ENCODE results near the gene DNAH2.
"Not testable (repeated sequence)": the region's sequence is repeated elsewhere in the genome, so short reads cannot be mapped to it uniquely, and the experiment has no call there.

DNAH2 gene

GRCh38 chr17:7807206-7807605, 89.7 kb downstream of the DNAH2 start:
- no peak for TF ChIP-seq CTCF (conservative IDR thresholded peaks at IDR 0.05; ENCODE audit: low read length)
- DNase-seq (ENCODE audit: low read depth), result no peak
- H3K4me3 ChIP-seq (ENCODE audit: low read length), result no peak overlapping the region

- no peak for DNase-seq (ENCODE audit: low read depth)
- no peak for TF ChIP-seq CTCF (conservative IDR thresholded peaks at IDR 0.05; ENCODE audit: low read length)
These were observed 91.7 kb downstream of the DNAH2 start for GRCh38 chr17:7809086-7809790.

GRCh38 chr17:7809791-7810343, 92.3 kb downstream of the DNAH2 start:
- DNase-seq (ENCODE audit: low read depth), result peak; percentile 44

More at GRCh38 chr17:7809086-7809790, 91.7 kb downstream of the DNAH2 start:
- no peak overlapping the region for H3K4me3 ChIP-seq (ENCODE audit: low read length)

GRCh38 chr17:7811251-7811650, 93.7 kb downstream of the DNAH2 start:
- DNase-seq (ENCODE audit: low read depth), result no peak
- no peak overlapping the region for H3K4me3 ChIP-seq (ENCODE audit: low read length)
- no peak for TF ChIP-seq CTCF (conservative IDR thresholded peaks at IDR 0.05; ENCODE audit: low read length)

More at GRCh38 chr17:7809791-7810343, 92.3 kb downstream of the DNAH2 start:
- H3K4me3 ChIP-seq (ENCODE audit: low read length), result not testable (repeated sequence)

- H3K4me3 ChIP-seq (ENCODE audit: low read length), result no peak overlapping the region
- no peak for TF ChIP-seq CTCF (conservative IDR thresholded peaks at IDR 0.05; ENCODE audit: low read length)
- no peak for DNase-seq (ENCODE audit: low read depth)
These were observed 97.4 kb downstream of the DNAH2 start for GRCh38 chr17:7814969-7815368.

GRCh38 chr17:7816926-7817642, 99.5 kb downstream of the DNAH2 start:
- no peak for TF ChIP-seq CTCF (conservative IDR thresholded peaks at IDR 0.05; ENCODE audit: low read length)
- no peak overlapping the region for H3K4me3 ChIP-seq (ENCODE audit: low read length)
- DNase-seq (ENCODE audit: low read depth), result no peak

GRCh38 chr17:7817643-7817964, 100.1 kb downstream of the DNAH2 start:
- H3K4me3 ChIP-seq (ENCODE audit: low read length), result no peak overlapping the region
- no peak for DNase-seq (ENCODE audit: low read depth)
- TF ChIP-seq CTCF (conservative IDR thresholded peaks at IDR 0.05; ENCODE audit: low read length), result no peak
